GM12872 (cell line): ENCODE measurements around the gene ZC3H15.

Source experiments
- TF ChIP-seq, protein P1 (sequence below): IDR thresholded peaks from 3 replicates; pipeline ENCODE4 v1.5.1; 2011; ENCODE audit warnings: low read depth, mild to moderate bottlenecking, low read length, moderate library complexity; ENCODE audit not compliant: insufficient read depth

The ZC3H15 gene

DNA sequence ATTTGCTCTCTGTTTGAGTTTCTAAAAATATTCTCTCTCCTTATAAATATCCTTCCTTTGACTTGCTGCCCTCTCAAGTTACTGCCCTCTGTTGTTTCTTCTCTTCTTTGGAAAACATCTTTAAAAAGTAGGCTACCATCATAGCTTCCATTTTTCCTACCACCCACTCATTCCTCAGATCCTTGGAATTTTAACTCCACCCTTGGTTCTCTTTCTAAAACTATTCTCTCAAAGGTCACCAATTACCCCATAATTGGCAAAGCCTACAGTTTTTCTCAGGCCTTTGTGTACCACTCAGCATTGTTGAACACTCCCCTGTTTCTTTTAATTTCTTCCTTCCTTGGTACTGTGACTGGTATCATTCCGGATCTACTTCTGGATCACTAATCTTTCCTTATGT is 60.8 kb downstream of the ZC3H15 start:
- TF ChIP-seq, protein P1, sequence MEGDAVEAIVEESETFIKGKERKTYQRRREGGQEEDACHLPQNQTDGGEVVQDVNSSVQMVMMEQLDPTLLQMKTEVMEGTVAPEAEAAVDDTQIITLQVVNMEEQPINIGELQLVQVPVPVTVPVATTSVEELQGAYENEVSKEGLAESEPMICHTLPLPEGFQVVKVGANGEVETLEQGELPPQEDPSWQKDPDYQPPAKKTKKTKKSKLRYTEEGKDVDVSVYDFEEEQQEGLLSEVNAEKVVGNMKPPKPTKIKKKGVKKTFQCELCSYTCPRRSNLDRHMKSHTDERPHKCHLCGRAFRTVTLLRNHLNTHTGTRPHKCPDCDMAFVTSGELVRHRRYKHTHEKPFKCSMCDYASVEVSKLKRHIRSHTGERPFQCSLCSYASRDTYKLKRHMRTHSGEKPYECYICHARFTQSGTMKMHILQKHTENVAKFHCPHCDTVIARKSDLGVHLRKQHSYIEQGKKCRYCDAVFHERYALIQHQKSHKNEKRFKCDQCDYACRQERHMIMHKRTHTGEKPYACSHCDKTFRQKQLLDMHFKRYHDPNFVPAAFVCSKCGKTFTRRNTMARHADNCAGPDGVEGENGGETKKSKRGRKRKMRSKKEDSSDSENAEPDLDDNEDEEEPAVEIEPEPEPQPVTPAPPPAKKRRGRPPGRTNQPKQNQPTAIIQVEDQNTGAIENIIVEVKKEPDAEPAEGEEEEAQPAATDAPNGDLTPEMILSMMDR = no peak

DNA sequence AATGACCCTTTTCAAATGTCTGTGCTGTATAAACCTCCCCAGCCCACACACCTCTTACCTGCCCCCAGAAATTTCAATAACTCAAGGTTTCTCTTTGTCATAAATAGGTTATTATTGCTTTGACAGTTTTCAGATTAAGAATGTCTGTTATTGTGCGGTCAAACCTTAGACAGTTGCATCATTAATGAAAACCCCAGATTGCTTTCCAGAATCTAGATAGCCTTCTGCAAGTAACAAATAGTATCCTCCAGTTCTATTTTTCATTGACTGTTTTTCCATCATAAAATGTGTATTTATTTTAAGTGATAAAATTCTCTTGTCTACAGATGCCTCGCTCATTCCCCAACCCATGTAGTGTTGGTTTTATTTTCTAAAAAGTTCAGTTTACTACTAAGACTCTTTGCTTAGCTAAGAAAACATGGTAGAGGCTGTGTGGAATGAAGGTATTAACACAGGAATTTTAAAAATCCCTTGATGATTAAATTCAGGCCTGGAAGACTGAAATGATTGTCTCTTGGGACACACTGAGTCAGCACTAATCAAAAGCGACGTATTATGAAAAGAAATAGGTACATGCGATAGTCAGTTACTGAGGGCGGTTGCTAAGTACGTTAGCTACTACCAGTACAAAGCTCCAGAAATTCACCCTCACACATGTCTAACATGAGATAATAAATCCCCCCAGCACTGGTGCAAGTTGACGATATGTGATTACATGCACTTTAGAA is 65.4 kb downstream of the ZC3H15 start:
- TF ChIP-seq, protein P1 = no peak

DNA sequence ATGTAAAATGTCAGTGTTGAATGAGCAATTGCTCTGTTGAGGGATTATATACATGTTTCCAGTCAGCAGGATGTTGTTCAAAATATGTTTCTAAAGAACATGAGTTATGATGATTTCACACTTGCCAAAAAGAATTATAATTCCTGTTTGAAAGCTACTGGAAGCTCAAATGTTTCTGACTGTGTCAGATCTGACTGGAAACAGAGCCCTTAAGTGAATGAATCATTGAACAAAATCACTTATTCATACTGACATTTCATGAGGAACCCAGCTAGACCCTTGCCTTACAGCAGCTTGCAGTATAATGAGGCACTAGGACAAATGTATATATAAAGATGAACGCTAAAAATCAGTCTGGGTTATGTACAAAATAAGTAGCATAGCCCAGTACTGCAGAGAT is 68.4 kb downstream of the ZC3H15 start:
- TF ChIP-seq, protein P1 = no peak

DNA sequence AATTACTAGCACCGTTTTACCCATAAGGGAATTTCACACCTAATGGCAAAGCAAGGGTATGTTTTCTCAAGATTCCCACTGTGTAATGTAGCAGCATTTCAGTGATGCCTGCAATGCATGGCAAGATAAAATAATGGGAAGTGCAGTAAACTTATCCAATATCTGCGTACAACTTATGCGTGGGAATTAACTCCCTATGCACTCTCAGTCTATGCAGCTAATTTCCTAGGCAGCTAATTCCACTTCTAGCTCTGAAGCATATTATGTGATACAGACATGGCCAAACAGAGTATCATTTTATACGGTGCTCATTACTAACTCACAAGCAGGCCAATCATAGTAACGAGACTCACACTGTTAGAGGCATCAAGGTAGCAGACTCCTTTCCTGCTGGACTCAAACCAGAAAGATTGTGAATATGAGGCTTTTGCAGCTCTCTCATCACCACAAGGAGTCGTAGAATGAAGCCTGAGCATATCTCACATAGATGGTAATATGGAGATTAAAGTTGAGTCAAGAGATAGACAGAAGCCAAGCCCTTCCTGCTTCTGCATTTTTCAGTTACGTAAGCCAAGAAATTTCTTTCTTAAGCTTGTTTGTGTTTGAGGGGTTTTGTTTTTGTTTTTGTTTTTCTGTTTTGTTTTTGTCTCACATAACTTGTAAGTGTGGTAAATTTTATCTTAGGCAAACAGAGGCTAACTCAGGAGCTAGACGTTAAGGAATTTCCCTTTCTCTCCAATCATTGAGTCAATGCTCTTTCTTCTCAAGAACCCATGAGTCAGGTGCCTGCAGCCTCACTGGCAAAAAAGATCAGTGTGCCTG is 69.0 kb downstream of the ZC3H15 start:
- TF ChIP-seq, protein P1 = no peak

DNA sequence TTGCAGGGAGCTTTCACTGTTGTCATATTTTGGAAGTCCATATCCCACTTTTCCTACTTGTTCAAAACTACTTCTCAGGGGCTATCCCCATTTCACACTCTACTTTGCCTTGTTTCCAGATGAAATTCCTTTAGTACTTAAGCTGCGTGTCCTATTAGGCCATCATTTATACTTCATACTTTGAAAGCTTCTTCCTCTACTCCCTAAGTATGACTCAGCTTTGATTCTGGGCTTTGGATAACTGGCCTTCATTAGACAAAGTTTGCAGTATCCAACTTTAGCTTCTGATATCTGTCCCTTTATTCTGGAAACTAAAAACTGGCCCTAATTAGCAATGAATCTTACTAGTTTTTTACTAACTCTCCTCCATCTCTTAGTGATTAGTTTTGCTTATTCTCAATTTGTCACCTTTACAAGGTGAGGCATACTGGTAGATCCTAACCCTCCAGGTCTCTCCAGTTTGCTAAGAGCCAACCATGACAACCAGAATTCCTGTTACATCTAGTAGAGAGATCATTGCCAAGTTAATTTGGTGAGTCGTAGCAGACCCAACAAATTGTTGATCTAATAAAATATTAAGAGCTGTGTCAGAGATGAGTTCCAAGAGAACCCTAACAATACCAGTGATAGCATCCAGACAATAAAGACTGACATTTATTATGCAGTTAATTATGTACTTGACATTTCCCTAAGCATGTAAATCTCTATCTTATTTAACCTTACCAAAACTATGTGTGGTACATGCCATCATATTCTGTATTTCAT is 72.6 kb downstream of the ZC3H15 start:
- TF ChIP-seq, protein P1 = no peak
